HL-60/S4 treated with retinoic acid at 250 ng/mL for 4 days and 3 days (cell line): ENCODE measurements around the gene AVL9.
"Not testable (repeated sequence)": the region's sequence is repeated elsewhere in the genome, so short reads cannot be mapped to it uniquely, and the experiment has no call there.

Source experiments
- in situ Hi-C: fragments of 300-500 bp; cut with MboI; formaldehyde crosslinking; loops from 2 replicates; pipeline ENCODE4 v1.7.0; 2022; ENCODE audit warnings: low sequenced_read_pairs

The AVL9 gene

DNA sequence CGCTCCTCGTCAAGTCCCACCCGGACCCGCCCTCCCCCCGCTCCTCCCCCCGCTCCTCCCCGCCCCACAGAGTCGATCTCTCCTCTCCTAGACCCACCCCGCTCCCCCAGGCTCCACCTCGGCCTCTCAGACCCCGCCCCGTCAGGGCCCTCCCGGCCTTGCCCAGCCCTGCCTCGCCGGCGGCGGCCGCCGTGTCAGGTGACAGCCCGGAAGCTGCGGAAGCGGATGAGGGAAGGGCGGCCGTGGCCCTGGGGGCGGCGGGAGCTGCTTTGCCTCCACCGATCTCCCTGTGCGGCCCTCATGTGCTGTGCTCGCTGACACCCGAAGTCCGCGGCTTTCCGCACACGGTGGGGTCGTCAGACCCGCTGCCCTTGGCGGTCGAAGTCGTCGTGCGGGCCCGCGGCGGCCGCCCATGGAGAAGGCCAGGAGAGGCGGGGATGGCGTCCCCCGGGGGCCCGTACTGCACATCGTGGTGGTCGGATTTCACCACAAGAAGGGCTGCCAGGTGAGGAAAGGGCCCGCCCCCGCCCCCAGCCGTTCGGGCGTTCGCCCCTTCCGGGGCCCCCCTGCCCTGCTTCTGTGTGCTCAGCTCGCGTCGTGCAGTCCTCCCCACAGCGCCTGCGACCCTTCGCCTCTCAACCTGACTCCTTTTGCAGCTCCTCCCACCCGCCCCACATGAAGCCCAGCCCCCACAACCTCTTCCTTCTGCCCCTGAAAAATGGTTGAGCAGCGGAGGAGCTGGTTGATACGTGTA, at the start of gene AVL9:
TSS of gene AVL9 (plus strand) at position 192 of the 754 bp plus-strand sequence. CDS start at position 413, 221 bp downstream.
- in situ Hi-C loops: no loop called here

DNA sequence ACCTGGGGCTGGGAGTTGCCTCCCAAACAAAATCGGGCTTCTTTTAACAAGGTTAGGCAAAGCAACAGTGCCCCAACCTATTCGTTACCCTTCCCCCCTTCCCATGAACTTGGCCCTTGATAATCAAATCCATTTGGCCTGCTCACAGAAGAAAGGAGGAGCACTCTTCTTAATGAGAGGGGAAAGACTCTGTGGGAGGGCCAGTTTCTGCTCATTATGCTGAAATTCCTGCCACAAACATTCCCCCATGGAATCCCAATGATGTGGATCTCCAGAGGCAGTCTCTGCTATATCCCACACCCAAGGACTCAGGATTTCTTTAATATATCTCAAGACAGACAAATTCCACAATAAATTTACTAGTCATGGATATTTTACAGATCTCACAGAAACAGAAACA, 48.1 kb upstream of the AVL9 start:
- in situ Hi-C loops: no loop called here

DNA sequence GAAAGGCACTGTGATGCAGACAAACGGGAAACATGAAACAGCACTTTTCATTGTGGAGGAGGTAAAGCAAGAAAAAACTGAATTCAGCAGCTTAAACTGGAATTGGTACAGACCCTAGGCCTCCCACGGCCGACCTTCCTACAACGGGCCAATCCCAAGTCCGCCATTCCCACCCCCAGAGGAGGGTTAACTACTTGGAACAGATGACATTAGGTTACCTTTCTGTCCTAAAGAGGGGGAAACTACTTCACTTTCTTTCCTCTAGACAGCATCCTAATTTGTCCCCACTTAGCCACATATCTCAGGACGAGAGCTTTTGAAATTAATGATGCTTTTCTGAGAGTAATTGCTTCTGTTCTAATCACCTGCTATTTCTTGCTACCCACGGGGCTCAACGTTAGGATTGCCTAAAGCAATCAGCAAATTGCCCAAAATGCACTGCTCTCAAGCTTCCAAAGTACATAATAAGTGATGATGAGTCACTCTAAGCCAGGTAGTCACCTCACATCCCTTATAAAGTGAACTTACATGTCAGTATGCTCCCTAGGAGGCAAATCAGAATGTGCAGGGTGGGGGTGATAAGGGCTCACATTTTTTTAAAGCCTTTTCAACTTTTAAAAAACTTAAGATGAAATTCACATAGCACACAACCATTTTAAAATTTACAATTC, 41.8 kb upstream of the AVL9 start:
- in situ Hi-C loops: no loop called here

DNA sequence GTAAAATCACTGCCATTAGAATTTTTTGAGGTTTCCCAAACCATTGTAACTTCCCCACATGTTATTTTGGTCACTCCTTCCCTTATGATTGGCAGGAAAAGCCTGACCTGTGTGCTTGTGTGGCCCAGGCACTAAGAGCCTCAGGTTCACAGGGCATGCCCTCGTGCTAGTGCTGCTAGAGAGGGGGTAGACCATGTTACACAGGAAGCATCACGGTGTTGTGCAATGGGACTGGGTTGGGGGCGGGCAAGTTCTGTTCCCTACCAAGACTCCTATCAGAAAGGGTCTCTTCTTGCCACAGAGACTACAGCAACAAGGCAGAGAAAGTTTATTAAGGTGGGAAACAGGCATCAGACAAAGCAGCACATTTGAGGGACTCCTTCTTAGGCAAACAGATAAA, 37.3 kb upstream of the AVL9 start:
- in situ Hi-C loops: no loop called here

DNA sequence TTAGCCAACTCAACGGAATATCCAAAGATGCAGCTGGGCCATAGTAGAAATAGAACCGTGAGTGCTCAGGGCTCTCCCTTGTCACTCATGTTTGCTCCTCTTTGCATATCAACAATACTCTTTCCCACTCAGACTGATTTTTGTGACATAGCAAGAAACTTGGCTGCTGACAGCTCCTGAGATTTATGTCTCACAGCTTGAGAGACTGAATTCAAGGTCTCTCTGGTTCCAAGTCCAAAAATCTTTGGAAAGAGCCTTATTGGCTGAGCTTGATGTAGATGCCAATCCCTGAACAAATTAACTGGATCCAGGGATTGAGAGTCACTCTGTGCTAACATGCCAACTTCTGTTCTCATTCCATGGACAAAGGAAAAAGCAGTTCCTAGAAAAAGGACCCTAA, 35.5 kb upstream of the AVL9 start:
- in situ Hi-C loops: no loop called here

DNA sequence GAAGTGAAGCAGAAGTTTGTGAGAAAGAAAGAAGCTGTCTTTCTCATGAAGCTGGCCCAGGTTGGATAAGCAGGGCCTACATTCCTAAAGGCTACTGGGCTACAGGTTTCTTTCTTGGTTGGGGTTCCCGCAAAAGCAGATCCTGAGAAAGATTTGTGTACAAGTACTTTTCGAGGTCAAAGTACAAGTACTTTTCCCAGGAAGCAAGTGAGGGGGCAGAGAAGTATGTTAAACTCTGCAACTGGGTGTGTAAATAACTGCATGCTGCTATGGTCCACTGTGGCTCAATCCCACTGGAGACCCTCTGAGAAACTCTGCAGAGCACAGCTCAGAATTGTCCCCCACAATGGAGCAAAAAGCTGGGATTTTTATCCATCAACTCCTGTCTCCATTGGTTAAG, 33.8 kb upstream of the AVL9 start:
- in situ Hi-C loops: no loop called here

DNA sequence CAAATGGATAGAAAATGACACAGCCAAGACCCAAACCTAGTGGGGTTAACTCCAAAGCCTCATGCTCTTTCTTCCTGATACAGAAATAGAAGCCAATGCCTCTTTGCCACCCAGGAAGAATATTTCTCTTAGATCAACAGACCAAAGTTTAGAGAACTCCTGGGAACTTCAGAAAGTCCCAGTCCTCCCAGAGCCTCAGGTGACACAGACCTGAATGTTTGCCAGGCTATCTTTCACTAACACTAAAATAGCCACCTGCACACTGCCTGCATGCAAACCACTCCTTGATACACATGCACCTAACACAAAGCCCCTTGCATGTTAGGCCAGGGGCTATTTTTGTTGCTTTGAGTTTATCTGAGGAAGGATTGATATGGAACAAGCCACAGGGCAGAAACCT, 32.8 kb upstream of the AVL9 start:
- in situ Hi-C loops: no loop called here

DNA sequence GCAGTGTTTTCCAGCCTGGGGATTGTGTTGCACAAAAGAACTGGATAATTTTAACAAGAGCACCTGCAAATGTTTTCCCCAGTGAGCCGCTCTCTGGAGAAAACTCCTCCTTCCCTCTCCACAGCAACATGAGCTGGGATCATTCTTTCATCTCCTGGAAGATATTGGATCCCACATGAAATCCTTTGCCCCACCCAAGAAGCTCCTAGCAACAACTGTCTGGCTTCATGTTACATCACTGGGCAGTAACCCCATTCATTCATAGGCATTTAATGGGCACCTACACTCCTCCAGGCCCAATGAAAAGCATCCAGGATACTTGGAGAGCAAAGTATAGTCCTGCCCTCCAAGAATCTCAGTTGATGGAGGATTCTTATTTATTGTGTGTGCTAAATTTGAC, 32.3 kb upstream of the AVL9 start:
- in situ Hi-C loops: no loop called here

DNA sequence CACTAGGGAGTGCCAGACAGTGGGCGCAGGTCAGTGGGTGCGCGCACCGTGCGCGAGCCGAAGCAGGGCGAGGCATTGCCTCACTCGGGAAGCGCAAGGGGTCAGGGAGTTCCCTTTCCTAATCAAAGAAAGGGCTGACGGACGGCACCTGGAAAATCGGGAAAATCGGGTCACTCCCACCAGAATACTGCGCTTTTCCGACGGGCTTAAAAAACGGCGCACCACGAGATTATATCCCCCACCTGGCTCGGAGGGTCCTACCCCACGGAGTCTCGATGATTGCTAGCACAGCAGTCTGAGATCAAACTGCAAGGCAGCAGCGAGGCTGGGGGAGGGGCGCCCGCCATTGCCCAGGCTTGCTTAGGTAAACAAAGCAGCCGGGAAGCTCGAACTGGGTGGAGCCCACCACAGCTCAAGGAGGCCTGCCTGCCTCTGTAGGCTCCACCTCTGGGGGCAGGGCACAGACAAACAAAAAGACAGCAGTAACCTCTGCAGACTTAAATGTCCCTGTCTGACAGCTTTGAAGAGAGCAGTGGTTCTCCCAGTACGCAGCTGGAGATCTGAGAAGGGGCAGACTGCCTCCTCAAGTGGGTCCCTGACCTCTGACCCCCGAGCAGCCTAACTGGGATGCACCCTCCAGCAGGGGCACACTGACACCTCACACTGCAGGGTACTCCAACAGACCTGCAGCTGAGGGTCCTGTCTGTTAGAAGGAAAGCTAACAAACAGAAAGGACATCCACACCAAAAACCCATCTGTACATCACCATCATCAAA, 30.5 kb upstream of the AVL9 start:
- in situ Hi-C loops: not testable (repeated sequence)

DNA sequence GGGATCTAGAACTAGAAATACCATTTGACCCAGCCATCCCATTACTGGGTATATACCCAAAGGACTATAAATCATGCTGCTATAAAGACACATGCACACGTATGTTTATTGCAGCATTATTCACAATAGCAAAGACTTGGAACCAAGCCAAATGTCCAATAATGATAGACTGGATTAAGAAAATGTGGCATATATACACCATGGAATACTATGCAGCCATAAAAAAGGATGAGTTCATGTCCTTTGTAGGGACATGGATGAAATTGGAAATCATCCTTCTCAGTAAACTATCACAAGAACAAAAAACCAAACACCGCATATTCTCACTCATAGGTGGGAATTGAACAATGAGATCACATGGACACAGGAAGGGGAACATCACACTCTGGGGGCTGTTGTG, 25.3 kb upstream of the AVL9 start:
- in situ Hi-C loops: not testable (repeated sequence)

DNA sequence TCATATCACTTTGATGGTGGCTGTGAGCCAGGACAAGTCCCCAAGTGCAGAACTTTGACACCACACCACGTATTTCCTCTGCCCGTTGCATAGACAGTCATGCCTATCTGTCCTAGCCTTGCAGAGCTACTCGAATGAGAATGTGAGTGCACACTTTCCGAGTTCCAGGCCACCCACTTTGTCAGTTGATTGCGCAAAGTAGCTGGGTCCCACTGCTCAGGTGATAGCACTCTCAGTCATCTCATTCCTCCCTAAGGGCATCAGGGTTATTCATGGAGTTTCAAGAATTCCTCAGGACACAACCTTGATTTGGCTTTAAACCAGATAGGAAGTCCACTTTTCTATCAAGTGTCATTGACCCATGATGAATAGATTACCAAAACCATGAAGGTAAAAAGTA, 24.4 kb upstream of the AVL9 start:
- in situ Hi-C loops: no loop called here

DNA sequence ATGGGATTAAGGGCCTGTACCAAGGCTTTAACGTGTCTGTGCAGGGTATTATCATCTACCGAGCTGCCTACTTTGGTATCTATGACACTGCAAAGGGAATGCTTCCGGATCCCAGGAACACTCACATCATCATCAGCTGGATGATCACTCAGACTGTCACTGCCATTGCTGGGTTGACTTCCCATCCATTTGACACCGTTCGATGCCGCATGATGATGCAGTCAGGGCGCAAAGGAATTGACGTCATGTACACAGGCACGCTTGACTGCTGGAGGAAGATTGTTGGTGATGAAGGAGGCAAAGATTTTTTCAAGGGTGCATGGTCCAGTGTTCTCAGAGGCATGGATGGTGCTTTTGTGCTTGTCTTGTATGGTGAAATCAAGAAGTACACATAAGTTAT, 23.3 kb upstream of the AVL9 start:
- in situ Hi-C loops: no loop called here

DNA sequence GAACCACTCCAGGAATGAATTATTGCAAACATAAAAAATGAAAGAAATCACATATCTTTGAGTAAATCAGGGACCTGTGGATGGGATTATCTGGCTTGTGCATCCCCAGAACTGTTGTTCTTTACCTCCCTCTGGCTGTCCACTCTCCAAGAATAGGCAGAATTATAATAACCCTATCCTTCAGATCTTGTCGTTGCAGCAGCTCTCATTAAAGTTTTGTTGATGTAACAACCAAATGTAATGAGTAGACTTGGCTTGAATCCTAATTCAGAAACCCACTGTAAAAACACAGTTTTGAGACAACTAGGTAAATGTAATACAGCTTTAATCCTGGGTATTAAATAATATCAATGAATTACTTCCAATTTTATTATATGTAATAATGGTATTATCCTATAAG, 21.3 kb upstream of the AVL9 start:
- in situ Hi-C loops: no loop called here

DNA sequence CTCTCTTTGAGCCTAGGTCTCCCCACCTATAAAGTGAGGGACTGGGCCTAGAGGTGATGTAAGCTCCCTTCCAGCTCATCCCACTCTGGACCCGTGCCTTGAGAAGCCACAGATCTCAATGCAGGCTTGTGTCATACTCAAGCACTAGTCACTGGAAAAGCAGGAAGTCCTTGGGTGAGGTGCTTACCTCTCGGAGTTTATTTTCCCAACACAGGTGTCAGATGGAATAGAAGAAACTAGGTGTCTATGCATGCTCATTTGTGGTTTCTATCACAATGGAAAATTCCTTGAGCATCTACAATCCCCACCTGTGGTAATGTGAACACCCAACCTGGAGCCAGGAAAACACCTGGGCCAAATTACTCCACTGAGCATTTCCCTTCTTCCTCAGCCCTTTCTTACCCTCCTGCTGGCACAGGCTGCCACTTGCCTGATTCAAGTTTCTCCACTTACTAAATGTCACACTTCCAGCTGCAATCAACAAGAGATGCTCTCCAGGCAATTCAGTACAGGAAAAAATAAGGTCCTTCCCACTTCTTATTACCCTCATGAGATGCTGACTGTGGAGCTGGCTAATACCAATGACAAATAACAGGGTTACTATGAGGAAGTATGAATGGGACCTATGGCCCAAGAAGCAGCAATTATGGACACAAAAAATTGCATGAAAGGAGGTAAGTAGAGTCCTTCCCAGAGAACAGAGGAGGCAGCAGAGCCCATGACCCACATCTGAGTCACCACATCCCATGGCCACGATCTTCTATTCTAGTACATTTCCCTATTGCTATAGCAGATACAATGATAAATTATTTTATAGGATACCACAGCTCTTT, 18.3 kb upstream of the AVL9 start:
- in situ Hi-C loops: no loop called here

DNA sequence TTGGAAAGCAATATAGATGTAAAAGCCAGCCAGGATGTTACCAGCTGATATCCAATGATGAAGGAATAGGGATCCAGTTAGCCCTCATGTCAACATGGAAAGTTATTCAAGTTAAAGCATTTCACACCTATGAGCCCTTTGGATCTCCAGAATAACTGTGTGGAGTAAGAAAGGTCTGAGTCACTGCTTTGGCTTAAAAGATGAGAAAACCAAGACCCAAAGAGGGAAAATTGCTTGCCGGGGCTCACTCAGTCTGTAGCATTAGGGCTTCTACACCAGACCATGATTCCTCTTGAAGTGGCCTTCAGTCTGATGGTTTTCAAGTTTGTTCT, 17.7 kb upstream of the AVL9 start:
- in situ Hi-C loops: no loop called here

DNA sequence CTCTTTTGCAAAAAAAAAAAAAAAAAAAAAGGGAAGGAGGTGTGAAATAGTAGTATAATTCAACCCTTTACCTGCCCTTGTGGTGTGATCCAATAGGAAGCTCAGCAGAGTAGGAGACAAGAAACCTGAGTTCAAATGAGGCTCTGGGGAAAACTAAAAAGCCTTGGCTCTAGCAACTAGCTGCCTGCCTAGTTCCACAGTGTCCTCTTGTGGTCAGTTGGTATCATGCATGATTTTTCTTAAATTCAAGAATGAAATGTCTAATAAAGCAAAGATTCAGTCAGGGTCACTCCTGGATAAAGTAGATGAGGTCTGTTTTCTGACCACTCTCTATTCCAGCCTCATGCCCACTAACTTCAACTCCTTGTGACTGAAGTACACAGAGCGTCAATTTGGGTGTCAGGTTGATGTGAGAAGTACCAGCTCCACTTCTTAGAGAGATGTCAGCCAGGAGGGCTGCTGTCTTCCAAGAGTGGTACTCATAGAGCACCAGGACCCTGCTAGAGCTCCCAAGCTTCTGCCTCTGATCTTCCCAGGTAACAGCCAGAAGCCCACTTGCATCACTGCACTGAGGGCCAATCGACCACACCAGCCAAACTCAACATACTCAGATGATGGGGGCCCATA, 15.6 kb upstream of the AVL9 start:
- in situ Hi-C loops: no loop called here

DNA sequence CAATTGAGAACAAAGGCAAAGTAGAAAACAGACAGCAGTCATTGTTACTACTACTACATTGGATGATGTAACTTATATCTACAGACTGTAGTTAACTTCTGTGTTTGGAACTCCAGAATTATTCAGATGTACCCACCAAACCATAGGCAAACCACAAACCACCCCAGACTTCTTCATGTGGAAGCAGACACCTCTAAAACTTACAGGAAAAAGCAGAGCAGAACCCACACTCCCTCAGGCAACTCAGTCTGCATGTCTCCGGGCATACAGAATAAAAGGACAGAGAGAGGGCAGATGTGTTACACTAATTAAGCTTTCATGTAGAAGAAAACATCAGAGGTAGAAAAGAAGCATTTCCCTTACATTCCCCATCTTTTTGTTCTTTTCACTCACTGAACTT, 14.1 kb upstream of the AVL9 start:
- in situ Hi-C loops: no loop called here

DNA sequence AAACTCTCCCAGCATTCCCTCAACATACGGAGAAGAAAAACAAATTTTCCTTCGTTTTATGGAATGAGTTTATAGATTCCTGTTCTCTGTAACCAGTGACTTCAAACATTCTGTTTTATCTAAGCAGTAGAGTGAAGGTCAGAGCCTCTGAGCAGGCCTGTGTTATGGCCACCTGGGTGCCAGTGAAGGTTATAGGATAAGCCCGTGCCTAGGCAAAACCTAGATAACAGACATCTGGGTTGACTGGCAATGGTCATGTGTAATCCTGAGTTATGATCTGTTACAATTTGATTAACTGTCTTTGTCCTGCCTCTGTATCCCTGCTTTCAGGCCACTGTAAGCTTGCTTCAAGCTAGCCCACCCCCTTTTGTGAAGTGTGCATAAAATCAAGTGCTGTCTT, 13.4 kb upstream of the AVL9 start:
- in situ Hi-C loops: no loop called here

DNA sequence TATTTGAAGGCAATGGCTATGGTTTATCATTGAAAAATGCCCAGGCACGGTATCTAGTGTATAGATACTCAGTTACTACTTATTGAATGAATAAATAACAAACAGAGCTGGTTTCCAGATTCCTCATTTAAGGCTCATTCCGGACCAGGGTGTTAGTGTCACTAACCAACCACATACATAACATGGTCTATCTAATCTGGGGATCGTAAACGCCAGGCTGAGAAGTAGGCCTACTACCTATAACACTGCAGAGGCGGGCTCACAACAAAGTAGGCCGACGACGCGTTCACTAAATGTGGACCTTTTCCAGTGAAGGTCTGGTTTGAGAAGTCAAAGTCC, 5.5 kb upstream of the AVL9 start:
- in situ Hi-C loops: no loop called here

DNA sequence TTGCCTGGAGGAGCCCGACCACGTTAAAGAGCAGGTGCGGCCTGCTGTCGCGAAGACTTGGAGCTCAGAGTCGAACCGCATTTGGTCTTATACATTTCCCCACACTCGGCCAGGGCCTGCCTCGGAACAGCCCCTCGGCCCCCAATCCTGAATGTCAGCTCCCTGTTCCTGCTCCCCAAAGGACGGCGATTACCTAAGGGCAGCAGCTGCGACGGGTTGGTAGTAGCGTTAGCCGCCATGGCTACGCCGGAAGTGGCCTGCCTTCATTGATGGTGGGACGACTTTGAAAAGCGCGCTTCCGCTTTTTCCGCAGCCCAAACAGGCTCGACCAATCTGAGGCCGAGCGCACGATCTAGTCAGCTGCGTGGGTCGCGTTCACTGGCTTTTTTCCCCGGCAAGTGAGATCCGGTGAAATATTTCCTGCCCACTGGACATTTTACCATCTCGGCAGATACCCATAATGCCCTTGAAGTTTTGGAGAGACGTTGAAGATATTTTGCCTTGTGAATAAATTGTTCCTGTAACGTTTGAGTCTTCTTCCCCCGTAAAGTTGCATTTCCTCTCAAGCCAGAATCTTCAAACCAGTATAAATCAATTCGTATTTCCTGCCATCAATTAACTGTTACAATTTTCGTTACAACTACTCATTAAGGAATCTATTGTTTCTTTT, 5.0 kb upstream of the AVL9 start, which contains the start of gene LSM5:
TSS of gene LSM5 (minus strand) at position 254 of the 670 bp plus-strand sequence. CDS start at position 239, 15 bp downstream.
- in situ Hi-C loops: no loop called here
